Uterus (tissue), 4 donors: Measurements from ENCODE around the gene KCNH4. TPM values are rescaled to one million over a fixed set of nuclear protein-coding genes. Genes with fewer than 3 reads are reported as not detected.

ENCODE experiments used
- DNase-seq, 2 donors: peaks; one replicate each; pipeline ENCODE4 v3.0.0-alpha.2; 2019 to 2020
- H3K27ac ChIP-seq, 2 donors: fragments of 200-600 bp; sonication (generic); 1 replicate in 1 of 2; 2 replicates in 1 of 2; pipeline ENCODE4 v1.5.1; 2016 to 2018
- H3K27me3 ChIP-seq, 2 donors: fragments of 200-600 bp; sonication (generic); one replicate each; pipeline ENCODE4 v1.5.1; 2018 to 2019; ENCODE audit warnings: control low read depth in 1 of 2
- H3K36me3 ChIP-seq, 2 donors: fragments of 200-600 bp; sonication (generic); one replicate each; pipeline ENCODE4 v1.5.1; 2019; ENCODE audit warnings: control low read depth in 1 of 2
- H3K4me1 ChIP-seq, 2 donors: fragments of 200-600 bp; sonication (generic); one replicate each; pipeline ENCODE4 v1.5.1; 2018 to 2019; ENCODE audit warnings: control low read depth in 1 of 2
- H3K4me3 ChIP-seq, 2 donors: fragments of 200-600 bp; sonication (generic); 1 replicate in 1 of 2; 2 replicates in 1 of 2; pipeline ENCODE4 v1.5.1; 2018 to 2019; ENCODE audit warnings: mild to moderate bottlenecking in 1 of 2
- H3K9me3 ChIP-seq, 2 donors: fragments of 200-600 bp; sonication (generic); one replicate each; pipeline ENCODE4 v1.5.1; 2019; ENCODE audit warnings: control low read depth in 1 of 2
- POLR2A ChIP-seq, 2 donors: fragments of 450-650 bp; IDR thresholded peaks; one replicate each; pipeline ENCODE4 v1.6.1; 2016; ENCODE audit warnings: antibody characterized with exemption in 2 of 2, mild to moderate bottlenecking in 1 of 2, moderate library complexity in 1 of 2
- intact Hi-C: fragments of 100-400 bp; cut with DNase I; formaldehyde crosslinking; loops from one replicate; pipeline ENCODE4 v1.15.1; 2023; ENCODE audit warnings: low total_unique reads
- total RNA-seq, 4 donors: library from RNA; depleted of rRNA in 3 of 4; stranded (reverse); fragments of >200 nt in 3 of 4; gene quantifications; one replicate each; pipeline versions ENCODE4 v1.1.0 to v1.2.4, GENCODE V29; 2014 to 2023
- TF ChIP-seq, protein P1 (sequence below), 4 experiments: fragments of 200-600 bp in 2 of 4; fragments of 450-650 bp in 2 of 4; sonication (generic) in 2 of 4; IDR thresholded peaks; one replicate each; pipeline ENCODE4 v1.5.1; 2016 to 2019; ENCODE audit warnings: antibody characterized with exemption in 4 of 4, mild to moderate bottlenecking in 2 of 4, moderate library complexity in 1 of 4
- donor health status: DM: yes; HTN: yes; CAD: no.

KCNH4 gene
- total RNA-seq, 4 donors from 2014 or later = 0.55 TPM; not detected in 3

DNA sequence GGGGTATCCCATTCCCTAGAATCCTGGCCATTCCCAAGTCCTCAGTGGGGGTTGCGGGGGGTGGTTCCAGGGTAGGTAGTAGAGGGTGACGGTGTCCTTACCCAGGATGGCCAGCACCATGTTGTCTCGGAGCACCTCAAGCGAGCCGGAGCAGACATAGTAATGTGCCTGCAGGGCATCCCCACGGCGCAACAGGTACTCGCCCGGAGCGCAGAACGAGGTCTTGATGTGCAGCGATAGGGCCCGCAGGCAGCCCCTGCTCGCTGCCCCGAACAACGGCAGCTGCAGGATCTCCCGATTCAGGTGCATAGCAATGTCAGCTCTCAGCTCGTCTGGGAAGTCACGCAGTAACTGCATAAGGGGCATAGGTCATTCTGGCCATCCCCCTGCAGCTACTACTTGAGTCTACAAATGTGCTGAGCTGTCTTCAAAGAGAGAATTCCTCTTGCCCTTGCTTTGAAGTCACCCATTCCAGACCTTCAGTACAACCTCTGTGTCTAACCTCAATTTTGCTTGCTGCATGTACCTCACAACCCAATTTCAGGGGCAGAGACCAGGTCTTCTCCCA, 14.7 kb downstream of the KCNH4 start:
- Histone ChIP-seq H3K9me3 (no peaks in the 10 kb centered on the region), H3K27me3 (no peaks in the 10 kb centered on the region), H3K36me3 (no peaks in the 10 kb centered on the region), H3K4me1 (no peaks in the 10 kb centered on the region), H3K4me3 (no peak overlapping the region), H3K27ac (no peak overlapping the region)
- no peak for DNase-seq
- TF ChIP-seq POLR2A (IDR thresholded peaks at IDR 0.05) = no peak
- intact Hi-C loops = no loop called here

- intact Hi-C loops = no loop called here
- Histone ChIP-seq H3K36me3 (no peaks in the 10 kb centered on the region), H3K4me1 (no peaks in the 10 kb centered on the region), H3K27me3 (no peaks in the 10 kb centered on the region), H3K27ac (no peak overlapping the region), H3K9me3 (no peaks in the 10 kb centered on the region), H3K4me3 (no peak overlapping the region)
- no peak for DNase-seq
- no peak for TF ChIP-seq POLR2A (IDR thresholded peaks at IDR 0.05)
- TF ChIP-seq, protein P1, sequence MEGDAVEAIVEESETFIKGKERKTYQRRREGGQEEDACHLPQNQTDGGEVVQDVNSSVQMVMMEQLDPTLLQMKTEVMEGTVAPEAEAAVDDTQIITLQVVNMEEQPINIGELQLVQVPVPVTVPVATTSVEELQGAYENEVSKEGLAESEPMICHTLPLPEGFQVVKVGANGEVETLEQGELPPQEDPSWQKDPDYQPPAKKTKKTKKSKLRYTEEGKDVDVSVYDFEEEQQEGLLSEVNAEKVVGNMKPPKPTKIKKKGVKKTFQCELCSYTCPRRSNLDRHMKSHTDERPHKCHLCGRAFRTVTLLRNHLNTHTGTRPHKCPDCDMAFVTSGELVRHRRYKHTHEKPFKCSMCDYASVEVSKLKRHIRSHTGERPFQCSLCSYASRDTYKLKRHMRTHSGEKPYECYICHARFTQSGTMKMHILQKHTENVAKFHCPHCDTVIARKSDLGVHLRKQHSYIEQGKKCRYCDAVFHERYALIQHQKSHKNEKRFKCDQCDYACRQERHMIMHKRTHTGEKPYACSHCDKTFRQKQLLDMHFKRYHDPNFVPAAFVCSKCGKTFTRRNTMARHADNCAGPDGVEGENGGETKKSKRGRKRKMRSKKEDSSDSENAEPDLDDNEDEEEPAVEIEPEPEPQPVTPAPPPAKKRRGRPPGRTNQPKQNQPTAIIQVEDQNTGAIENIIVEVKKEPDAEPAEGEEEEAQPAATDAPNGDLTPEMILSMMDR (IDR thresholded peaks at IDR 0.05) = no peak
These were observed 15.2 kb downstream of the KCNH4 start for GRCh38 chr17:42165751-42166150.

DNA sequence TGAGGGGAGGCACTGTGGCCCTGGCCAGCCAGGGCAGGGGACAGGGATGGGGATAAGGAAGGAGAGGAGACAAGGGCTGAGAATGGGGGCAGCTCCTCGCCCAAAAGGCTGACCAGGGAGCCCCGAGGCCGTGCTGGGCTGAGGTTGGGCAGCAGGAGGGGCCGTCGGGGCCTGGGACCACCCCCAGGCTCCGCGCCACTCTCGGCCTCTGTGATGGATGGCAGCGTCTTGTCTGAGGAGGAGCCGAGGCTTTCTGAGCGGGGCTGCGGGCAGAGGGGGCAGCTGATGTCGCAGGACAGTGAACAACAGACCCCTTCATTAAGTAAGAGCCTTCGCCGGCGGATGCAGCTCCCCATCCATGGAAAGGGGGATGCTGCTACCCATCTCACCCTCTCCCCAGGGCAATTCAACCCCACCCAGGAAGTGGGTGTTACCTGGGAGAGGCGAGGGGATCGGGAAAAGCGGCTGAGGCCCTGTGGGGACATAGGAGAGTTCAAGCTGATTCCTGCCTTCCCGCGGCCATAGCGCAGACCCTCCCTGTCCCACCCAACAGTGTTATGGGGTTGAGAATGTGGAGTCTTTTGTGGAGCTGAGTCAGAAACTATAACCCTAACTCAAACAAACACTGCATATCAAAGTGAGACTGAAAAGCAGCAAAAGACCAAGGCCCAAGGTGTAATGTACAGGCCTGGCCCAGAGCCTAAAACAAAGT, 17.1 kb downstream of the KCNH4 start:
- TF ChIP-seq, protein P1 (IDR thresholded peaks at IDR 0.05) = no peak
- no peak for TF ChIP-seq POLR2A (IDR thresholded peaks at IDR 0.05)
- no peak for DNase-seq
- Histone ChIP-seq H3K36me3 (no peaks in the 10 kb centered on the region), H3K27ac (no peak overlapping the region), H3K27me3 (no peaks in the 10 kb centered on the region), H3K9me3 (no peaks in the 10 kb centered on the region), H3K4me1 (no peaks in the 10 kb centered on the region), H3K4me3 (no peak overlapping the region)
- intact Hi-C loops = no loop called here

GRCh38 chr17:42163113-42163512, 17.8 kb downstream of the KCNH4 start:
- intact Hi-C loops = no loop called here
- TF ChIP-seq, protein P1 (IDR thresholded peaks at IDR 0.05) = no peak
- TF ChIP-seq POLR2A (IDR thresholded peaks at IDR 0.05) = no peak
- Histone ChIP-seq H3K27ac (no peak overlapping the region), H3K4me1 (no peaks in the 10 kb centered on the region), H3K4me3 (no peak overlapping the region), H3K36me3 (no peaks in the 10 kb centered on the region), H3K9me3 (no peaks in the 10 kb centered on the region), H3K27me3 (no peaks in the 10 kb centered on the region)
- DNase-seq = no peak

GRCh38 chr17:42160531-42160910, 20.4 kb downstream of the KCNH4 start:
- H3K4me1 ChIP-seq = no peaks in the 10 kb centered on the region

More at GRCh38 chr17:42160531-42160910, 20.4 kb downstream of the KCNH4 start:
- TF ChIP-seq, protein P1 (IDR thresholded peaks at IDR 0.05) = no peak
- no peak for TF ChIP-seq POLR2A (IDR thresholded peaks at IDR 0.05)
- Histone ChIP-seq H3K36me3 (no peaks in the 10 kb centered on the region), H3K9me3 (no peaks in the 10 kb centered on the region), H3K27me3 (no peaks in the 10 kb centered on the region), H3K27ac (no peak overlapping the region), H3K4me3 (no peak overlapping the region)
- intact Hi-C loops = no loop called here
- no peak for DNase-seq
